Kidney tubule cell (primary cell): ENCODE results near the gene FZR1.

ENCODE experiments used
- DNase-seq: peaks from one replicate; pipeline ENCODE4 v3.0.0-alpha.2; 2018; ENCODE audit warnings: low spot score

FZR1 gene

DNA sequence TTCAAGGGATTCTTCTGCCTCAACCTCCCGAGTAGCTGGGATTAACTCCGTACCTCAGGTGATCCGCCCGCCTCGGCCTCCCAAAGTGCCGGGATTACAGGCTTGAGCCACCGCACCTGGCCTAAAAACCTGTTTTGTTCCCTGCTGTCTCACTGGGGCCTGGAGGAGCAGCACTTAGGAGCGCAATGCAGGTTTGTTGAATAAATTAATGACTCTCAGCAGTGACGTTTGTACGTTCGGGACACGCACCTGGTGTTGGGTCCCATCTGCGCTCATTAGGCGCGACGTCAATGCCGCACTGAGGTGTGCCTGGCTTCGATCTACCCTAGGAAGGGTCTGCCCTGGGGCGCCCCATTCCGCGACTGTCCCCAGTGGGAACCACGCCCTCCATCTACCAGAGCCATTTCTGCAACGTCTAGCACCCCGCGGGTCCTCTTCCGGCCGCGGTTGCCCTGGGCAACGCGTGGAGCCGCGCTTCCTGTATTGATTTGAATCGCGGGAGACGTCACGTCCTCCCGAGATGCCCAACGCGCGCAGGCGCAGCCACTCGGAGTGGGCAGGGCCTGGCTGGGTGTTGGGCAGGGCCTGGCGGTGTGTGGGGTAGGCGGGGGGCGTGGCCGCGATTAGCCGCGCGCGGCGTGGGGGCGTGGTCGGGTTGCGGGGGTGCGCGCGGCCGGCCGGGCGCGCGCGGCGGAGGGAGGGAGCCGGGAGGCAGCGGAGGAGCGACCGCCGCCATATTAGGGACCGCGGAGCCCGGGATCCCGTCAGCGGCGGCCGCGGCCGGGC lies at the start of gene FZR1:
Gene FZR1, plus strand, starts transcription at position 714 of the 786 bp plus-strand sequence. CDS start 16,679 bp downstream, outside the sequence.
- peak; percentile 99 for DNase-seq

DNA sequence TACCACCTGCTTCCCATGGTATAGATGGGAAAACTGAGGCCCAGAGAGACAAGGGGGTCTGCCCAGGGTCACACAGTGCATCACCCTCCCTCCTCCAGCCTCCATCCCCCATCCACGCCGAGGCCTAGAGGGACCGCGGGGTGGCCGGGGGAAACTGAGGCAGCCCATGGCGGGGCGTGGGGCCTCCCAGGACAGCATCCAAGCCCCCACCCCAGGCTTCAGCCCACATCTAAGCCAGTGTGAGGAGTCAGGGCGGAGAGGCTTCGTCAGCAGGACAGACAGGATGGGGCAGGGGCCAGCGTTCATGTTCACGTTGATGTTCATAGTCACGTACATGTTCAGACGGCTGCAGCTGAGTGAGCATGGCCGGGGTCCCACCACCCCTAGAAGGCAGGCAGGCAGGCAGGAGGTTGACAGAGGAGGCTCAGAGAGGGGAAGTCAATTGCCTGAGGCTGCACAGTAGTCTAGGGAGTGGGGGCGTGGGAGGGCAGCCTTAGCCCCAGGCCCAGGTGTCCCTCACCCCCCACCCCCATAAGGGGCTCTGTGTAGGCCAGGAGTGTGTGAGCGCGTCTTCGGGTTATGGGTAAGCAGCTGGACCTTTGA lies 49.1 kb upstream of the FZR1 start:
- no peak for DNase-seq

DNA sequence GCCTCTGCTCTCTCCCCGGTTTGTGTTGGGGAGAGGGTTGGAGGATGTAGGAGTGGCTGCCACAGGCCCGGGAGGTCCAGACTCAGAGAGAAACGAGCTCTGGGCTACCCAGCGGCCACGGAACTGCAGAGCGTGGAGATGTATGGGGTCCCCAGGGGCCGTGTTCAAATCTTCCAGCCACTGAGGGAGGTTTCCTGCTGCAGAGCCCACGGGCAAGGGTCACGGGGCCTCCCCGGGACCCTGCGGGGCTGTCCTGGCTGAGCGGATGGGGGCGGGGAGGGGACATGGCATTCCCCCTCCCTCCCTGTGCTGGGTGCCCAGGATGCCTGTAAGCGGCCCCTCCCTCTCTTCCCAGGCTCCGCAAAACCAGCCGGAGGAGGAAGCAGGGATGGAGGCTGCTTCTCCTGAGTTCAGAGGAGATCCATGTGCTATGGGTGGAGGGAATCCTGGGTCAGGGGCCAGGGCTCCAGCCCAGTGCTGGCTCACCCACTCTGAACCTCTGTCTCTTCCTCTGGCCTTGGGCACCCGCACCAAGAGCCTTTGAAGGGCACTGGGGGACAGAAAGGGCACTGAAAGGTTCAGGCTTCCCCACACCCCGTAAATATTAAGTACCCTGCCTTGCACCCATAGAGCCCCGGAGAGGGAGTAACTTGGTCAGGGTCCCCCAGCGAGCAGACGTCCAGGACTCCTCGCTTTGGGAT lies 48.4 kb upstream of the FZR1 start:
- DNase-seq = no peak

DNA sequence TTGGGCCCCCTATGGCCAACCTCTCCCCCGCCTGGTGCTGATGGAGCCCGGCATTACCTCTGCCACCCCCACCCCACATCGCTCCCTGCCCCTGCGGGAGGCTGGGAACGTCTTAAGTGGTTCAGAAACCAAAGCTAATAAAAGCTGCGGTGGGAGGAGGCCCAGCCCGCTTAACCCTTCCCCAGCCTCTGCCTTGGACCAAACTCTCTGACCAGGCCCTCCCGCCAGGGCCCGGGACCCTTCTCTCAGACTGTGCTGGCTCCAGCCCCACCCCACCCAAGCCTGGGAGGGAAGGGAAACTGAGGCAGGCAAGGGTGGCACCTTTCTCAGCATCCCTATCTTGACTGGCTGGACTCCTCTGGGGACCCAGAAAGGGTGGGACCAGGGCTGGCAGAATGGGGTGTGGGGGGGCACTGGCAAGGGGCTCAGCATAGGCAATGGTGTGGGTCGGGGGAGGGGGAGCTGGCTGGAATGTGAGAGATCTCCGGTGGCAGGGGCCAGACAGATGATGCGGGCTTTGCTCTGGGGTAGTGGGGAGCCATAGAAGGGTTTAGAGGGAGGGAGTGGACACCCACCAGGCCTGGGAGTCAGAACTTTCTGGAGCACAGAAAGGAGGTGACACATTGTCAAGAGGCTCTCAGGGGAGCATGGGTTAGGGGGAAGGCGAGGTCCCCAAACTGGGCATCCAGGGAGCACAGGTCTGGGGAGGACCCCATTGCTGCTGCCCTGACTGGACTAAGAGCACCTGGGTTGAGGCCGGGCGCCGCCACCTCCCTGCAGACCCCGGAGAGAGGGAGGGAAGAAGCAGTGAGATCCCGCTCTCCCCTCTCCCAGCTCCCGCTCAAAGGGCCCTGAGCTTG lies 47.7 kb upstream of the FZR1 start:
- no peak for DNase-seq

GRCh38 chr19:3459089-3459881 lies 46.8 kb upstream of the FZR1 start:
- DNase-seq = peak; percentile 88

DNA sequence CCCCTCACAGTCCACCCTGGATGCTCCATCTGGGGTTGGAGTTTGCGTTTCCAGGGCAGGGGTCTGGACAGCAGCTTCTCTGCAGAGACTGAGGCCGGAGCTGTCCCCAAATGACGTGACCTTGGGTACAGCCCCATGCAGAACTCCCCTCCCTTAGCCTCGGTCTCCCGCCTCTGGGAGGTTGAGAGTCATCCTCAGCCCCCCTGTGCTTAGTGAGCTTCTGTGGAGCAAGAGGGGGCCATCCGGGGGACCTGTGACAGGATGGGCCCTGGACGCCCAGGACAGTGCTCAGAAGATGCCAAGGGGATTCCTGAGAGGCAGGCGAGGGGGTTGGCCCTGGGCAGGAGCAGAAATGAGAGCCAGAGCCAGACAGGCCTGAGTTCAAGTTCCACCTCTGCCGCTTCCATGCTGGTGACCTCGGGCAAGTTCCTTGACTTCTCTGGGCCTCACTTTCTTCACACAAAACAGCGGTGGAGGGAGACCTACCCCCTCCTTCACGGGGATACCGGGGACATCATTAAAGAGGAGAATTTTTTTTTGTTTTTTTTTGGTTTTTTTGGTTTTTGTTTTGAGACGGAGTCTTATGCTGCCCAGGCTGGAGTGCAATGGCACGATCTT lies 46.0 kb upstream of the FZR1 start:
- DNase-seq = no peak

- DNase-seq = no peak
Observed at GRCh38 chr19:3462991-3463713, 43.0 kb upstream of the FZR1 start.

DNA sequence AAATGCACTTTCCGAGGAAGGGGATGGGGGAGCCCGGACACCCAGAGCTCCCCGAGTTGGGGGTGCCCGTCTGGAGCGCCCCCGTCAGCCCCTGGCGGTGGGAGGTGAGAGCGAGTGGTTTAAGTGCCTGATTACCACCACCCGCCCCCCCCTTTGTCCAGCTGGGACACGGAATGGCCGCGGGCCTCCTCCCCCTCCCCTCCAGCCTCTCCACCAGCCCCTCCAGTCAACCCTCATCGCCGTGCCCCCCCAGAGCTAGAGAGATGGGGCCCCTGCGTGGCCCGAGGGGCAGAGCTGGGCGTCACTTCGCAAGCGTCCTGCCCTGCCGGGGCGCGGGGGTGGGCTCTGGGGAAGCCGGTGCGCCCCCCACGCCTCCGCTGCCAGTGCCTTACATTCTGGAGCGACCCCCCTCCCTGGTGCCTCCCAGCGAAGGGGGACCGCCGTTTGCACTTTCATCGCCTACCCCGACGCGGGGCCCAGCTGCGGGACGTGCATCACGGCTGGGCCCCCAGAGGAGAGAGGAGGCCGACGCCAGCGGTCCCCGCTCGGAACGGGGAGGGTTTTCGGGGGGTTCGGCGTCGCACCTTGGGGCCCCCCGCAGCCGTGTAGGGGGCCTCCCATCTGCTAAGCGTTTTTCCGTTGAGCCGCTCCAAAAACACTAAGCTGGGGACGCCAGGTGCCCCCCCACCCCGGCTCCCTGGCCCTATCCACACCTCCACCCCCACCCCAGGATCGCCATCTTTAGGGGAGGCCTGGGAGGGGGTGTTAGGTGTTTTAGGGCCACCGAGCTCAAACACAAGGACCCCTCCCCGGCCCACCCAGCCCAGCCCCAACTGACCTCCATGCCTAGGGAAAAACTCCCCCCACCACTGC lies 42.2 kb upstream of the FZR1 start:
- DNase-seq = no peak

- no peak for DNase-seq
Observed at GRCh38 chr19:3464587-3465235, 41.4 kb upstream of the FZR1 start.

DNA sequence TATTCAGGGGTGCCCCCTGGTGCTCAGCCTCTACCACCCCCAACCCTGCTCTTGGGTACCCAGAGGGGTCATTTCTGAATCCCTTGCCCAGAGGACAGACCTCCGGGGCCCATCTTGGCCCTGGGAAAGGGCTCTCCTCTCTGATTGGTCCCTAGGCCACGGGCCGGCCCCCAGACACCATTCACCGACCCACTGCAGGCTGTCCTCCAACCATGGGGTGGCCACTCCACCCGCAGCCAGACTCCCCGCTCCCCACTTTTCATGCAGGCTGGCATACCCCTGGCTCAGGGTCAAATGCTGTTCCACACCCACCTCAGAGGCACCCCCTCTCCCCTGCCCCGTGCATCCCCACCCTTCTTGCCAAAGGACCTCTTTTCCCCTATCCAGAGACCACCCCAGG lies 40.6 kb upstream of the FZR1 start:
- no peak for DNase-seq

GRCh38 chr19:3466635-3467034 lies 39.5 kb upstream of the FZR1 start:
- DNase-seq = no peak

GRCh38 chr19:3467437-3468198 lies 38.5 kb upstream of the FZR1 start:
- no peak for DNase-seq

- DNase-seq = no peak
Observed at GRCh38 chr19:3468211-3468610, 37.9 kb upstream of the FZR1 start.

DNA sequence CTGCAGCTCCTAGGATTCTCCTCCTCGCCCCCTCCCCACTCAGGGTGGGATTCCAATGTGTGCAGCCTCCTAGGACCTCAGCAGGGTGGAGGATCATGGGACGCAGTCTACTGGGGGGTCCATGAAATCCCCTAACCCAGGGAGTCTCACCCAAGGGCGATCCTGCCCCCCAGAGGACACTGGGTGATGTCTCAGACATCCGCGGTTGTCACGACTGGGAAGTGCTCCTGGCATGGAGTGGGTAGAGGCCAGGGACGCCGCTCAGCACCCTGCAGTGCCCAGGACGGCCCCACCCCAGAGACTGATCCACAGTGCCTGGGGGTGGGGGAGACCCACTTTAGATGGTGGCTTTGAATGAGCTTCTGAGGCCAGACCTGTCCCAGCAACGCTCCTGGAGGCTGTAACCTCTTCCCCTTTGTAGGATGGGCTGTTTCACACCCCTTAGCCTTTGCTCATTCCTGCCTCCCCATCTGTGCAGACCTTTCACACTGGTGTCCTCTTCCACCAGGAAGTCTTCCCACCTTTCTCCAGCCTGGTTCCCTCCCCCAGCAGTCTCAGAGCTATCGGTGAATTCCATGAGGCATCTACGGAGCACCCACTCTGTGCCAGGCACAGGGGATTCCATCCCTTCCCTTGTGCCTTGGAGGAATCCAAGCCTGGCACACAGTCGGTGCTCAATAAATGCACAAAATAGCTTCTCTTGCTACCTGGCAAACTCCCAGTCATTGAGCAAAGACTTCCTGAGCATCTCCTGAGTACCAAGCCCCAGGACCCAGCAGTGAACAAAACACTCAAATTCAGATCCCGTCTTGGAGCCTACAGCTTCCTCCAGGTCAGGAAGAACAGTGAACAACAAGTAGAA lies 36.2 kb upstream of the FZR1 start:
- DNase-seq = no peak

GRCh38 chr19:3470500-3471128 lies 35.5 kb upstream of the FZR1 start:
- no peak for DNase-seq

GRCh38 chr19:3471954-3472655 lies 34.0 kb upstream of the FZR1 start:
- DNase-seq = peak; percentile 11
